DND-41 (cell line): ENCODE results near the gene PAIP2.

Source experiments
- CTCF ChIP-seq: IDR thresholded peaks from 2 replicates; pipeline ENCODE4 v1.5.1; 2012; ENCODE audit warnings: borderline replicate concordance, low read length, moderate library complexity, mild to moderate bottlenecking; ENCODE audit not compliant: poor library complexity, severe bottlenecking; ENCODE audit errors: extremely low read depth
- EZH2 ChIP-seq: IDR thresholded peaks from 3 replicates; pipeline ENCODE4 v1.6.1; 2012; ENCODE audit warnings: borderline replicate concordance, low read depth, mild to moderate bottlenecking, moderate library complexity, low read length, inconsistent platforms; ENCODE audit not compliant: severe bottlenecking

- no peak for TF ChIP-seq CTCF
- TF ChIP-seq EZH2, result no peak
These were observed 39.7 kb upstream of the PAIP2 start for GRCh38 chr5:139301808-139302499.
